Measurements from ENCODE around the gene RAD52.
A peak's percentile ranks its signal among the peaks of the same experiment; 100 is the strongest.
"Not testable (repeated sequence)": the region's sequence is repeated elsewhere in the genome, so short reads cannot be mapped to it uniquely, and the experiment has no call there.

RAD52 gene

GRCh38 chr12:966724-967123 is 17.2 kb upstream of the RAD52 start:
- DNase-seq, result no peak

GRCh38 chr12:958588-959123 is 9.2 kb upstream of the RAD52 start:
- no peak for DNase-seq

DNA sequence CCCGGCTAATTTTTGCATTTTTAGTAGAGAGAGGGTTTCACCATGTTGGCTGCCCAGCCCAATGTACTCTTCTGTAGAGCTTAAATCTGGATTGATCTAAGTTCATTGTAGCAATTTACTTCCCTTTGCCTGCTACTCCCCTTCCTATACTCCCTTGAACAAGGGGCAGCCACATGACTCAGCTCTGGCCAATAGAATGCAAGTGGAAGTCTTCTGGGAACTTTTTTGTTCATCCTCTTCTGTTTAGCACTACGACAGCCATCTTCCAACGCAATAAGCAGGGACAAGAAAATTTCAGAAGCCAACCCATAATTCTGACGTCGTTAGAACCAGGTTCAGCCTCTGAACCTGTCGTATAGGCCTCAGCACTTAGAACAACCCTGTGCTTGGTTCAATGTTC is 6.4 kb upstream of the RAD52 start:
- no peak for DNase-seq

DNA sequence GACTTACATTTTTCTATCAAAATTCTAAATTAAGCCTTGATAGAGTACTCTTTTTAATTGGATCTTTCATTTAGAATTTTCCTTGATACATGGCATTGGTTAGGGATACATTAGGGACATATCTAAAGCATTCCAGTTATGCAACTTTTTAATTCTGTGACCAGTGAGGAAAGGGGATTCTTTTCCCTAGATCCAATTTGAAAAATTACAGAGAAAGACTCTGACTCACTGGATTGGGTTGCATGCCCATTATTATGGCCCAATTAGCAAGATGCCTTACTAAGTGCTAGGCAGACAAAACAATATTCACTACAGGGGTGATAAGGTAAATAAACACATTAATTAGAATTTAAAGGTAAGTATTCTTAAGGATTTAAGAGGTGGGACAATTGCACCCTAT is 5.2 kb upstream of the RAD52 start:
- no peak for DNase-seq

DNA sequence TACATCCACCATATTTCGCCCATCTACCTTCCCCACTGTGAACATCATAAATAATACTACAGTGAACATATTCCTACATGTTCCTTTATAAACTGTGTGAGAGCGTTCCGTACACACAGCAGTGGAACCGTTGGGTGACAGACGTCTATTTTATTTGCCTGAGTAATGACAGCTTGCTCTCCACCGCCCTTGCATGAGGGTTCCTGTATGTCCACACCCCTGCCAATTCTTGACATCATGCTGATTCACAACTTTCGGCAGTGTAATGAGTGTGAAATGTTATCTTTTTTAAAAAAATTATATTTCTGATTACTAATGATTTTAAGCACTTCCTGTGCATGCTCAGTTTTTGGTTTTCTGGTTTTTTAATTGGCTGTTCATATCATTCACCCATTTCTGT is 4.3 kb upstream of the RAD52 start:
- DNase-seq, result no peak

DNA sequence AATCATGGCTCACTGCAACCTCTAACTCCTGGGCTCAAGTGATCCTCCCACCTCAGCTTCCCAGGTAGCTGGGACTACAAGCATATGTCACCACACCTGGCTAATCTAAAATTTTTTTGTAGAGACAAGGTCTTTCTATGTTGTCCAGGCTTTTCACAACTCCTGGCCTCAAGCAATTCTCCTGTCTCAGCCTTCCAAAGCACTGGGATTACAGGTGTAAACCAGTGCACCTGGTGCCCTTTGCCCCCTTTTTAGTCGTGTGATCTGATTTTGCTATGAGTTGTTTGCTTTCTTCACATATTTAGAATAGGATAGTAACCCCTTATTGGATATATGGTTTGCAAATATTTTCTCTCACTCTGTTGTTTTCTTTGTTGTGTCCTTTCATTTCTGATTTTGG is 1.7 kb upstream of the RAD52 start:
- peak; percentile 13 for DNase-seq

- DNase-seq, result no peak
These were observed 1.3 kb downstream of the RAD52 start for GRCh38 chr12:948238-948637.

- no peak for DNase-seq
These were observed 2.9 kb downstream of the RAD52 start for GRCh38 chr12:946631-947030.

- DNase-seq, result no peak
These were observed 3.3 kb downstream of the RAD52 start for GRCh38 chr12:946212-946611.

DNA sequence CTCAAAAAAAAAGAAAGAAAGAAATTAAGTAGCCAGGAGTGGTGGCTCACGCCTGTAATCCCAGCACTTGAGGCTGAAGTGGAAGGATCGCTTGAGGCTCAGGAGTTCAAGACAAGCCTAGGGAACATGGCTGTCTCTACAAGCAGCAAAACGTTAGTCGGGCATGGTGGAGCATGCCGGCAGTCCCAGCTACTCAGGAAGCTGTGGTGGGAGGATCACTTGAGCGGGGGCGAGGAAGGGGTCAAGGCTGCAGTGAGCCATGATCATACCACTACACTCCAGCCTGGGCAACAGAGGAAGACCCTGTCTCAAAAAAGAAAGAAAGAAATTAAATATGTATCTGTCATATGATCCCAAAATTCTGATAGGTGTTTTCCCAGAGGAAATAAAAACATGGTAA is 5.3 kb downstream of the RAD52 start:
- no peak for DNase-seq

- no peak for DNase-seq
These were observed 6.4 kb downstream of the RAD52 start for GRCh38 chr12:943051-943450.

DNA sequence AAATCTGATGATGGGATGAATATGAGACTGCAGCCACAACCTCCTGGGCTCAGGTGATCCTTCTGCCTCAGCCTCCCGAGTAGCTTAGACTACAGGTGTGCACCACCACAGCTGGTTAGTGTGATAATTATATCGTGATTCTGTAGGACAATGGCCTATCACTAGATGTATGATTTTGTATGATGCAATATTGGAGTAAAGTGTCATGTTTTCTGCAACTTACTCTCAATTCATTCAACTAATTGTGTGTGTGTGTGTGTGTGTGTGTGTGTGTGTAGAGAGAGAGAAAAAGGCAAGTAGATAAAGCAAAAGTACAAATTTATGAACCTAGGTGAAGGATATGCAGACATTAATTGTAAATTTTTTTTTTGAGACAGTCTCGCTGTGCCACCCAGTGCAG is 10.7 kb downstream of the RAD52 start:
- DNase-seq, result no peak

DNA sequence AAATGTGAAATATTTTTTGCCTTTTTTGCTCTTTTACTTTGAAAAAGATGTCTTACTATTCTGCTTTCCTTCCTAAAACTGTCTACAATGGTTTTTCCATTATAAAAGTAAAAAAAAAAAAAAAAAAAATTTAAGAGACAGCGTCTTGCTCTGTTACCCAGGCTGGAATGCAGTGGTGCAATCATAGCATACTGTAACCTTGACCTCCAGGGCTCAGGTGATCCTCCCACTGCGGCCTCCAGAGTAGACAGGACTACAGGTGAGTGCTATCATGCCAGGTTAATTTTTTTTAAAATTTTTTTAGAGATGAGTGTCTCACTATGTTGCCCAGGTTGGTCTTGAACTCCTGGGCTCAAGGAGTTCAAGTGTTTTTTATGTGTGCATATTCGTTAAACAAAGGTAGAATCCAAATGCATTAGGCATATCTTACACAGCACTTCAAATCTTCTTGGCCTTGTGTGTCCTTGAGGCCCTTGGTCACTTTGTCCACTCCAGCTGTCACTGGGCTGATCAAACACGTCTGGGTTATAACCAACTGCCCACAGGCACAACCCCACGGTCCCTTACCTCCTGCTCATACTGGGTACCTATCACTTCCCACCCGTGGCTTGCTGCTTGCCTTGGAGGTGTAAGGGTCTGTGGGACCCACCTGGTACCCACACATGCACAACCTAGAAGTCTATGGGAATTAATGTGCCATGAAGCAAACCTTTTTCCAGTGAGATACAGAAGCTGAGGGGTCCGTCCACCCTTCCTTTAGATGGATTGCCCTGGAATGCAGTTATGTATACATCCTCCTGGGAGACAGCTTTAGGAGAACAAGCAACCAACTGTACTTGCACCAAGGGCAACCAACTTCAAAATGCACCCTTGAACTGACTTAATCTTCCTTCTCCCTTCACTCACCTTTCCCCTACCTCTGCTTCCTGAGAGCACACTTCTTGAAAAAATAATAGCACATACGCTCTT is 12.8 kb downstream of the RAD52 start:
- DNase-seq, result no peak

DNA sequence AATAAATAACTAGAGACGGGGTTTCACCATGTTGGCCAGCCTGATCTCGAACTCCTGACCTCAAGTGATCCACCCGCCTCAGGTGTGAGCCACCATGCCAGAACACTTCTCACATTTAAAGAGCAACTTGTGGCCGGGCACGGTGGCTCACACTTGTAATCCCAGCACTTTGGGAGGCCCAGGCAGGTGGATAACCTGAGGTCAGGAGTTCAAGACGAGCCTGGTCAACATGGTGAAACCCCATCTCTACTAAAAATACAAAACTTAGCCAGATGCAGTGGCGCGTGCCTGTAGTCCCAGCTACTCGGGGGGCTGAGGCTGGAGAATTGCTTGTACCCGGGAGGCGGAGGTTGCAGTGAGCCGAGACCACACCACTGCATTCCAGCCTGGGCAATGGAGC is 13.6 kb downstream of the RAD52 start:
- DNase-seq, result not testable (repeated sequence)

GRCh38 chr12:931591-931990 is 17.9 kb downstream of the RAD52 start:
- no peak for DNase-seq

- DNase-seq, result no peak
These were observed 18.4 kb downstream of the RAD52 start for GRCh38 chr12:931060-931459.

- no peak for DNase-seq
These were observed 22.9 kb downstream of the RAD52 start for GRCh38 chr12:926641-927040.

DNA sequence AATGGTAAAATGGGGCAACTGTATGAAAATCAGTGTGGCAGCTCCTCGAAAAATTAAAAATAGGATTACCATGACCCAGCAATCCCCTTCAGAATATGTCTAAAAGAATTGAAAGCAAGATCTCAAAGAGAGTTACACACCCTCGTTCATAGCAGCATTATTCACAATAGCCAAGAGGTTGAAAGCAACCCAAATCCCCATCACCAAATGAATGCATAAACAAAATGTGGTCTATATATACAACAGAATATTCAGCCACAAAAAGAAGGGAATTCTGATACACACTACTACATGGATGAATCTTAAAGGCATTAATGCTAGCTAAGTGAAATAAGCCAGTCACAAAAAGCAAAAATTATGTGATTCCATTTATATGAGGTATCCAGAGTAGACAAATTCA is 27.2 kb downstream of the RAD52 start:
- no peak for DNase-seq

DNA sequence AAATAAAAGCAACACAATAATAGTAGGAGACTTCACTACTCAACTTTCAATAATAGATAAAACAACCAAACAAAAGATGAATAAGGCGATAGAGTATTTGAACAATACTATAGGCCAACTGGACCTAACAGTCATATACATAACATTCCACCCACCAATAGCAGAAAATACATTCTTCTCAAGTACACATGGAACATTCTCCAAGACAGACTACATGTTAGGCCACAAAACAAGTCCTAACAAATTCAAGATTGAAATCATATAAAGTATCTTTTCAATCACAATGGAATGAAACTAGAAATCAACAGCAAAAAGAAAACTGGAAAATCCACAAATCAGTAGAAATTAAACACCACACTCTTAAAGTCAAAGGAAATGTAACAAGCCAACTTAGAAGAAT is 28.8 kb downstream of the RAD52 start:
- DNase-seq, result no peak

- no peak for DNase-seq
These were observed 32.6 kb downstream of the RAD52 start for GRCh38 chr12:916712-917445.

- DNase-seq, result no peak
These were observed 33.3 kb downstream of the RAD52 start for GRCh38 chr12:916240-916639.

DNA sequence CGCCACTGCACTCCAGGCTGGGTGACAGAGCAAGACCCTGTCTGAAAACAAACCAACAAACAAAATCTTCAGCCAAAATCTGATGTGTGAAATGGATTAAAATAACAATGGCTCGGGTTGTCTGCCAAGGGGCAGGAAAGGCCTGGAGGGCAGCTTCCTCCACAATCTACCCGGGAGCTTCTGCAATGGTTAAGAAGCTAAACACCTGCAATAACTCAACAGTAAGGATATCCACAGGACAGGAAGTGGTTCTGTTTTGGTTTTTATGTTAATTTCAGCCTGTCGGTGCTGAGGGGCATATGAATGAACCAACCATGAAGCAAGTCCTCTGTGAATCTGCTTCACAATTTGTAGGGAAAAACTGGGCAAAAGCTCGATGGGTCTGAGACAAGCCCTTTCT is 34.4 kb downstream of the RAD52 start:
- DNase-seq, result no peak

DNA sequence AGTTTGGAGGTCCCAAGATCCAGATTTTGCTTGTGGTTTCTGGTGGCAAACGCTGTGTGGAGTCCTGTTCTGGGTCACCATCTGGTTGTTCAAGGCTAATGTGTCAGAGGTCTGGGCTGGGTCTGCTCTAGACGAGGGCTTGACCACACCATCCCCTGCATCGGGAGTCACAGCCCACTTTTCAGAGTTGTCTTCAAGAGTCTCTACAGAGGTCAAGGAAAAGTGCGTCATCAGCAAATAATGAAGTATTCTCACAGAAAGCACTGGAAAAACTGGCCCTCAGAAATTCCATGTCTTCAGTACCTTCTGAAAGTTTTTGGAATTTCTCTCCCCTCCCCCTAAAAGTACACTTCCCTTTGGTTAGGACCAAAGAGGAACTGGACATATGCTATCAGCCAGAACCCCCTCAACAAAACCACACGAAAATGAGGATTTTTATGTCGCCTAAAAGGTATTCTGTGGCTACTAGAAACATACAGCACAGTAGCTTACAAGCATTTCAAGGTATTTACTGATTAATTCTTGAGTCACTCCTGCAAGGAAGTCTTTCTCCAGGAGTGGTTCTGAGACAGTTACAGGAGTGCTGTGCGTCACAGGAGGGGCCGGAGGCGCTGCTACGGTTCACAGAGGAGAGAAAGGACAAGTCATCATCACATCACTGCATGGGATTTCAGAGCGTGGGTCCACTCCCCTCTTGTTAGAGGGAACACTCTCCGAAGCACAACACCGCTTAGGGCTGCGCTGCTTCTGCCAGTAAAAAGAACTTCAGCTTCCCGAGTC is 35.4 kb downstream of the RAD52 start:
- no peak for DNase-seq
